WTC11 (cell line): Measurements from ENCODE around the gene S1PR5. TPM values are rescaled to one million over a fixed set of nuclear protein-coding genes. Genes with fewer than 3 reads are reported as not detected.

ENCODE experiments used
- ATAC-seq: fragments of 200-7000 bp; cut with Tn5 transposase; 2 replicates; pipeline ENCODE4 v1.10.0; 2021; ENCODE audit warnings: mild to moderate bottlenecking, moderate library complexity
- CTCF ChIA-PET: fragments of 300-600 bp; sonication (Branson Sonifier 250); formaldehyde crosslinking; loops from one replicate; lab custom pipeline; 2021; ENCODE audit warnings: antibody characterized with exemption; lab: Charles Lee
- POLR2A ChIA-PET: fragments of 350-600 bp; sonication (Branson Sonifier 250); formaldehyde crosslinking; loops from one replicate; lab custom pipeline; 2021; ENCODE audit warnings: antibody characterized with exemption; lab: Charles Lee
- DNase-seq: peaks from one replicate; pipeline ENCODE4 v3.0.0; 2021; ENCODE audit warnings: low spot score
- H3K27ac Mint-ChIP-seq: 2 replicates; pipeline ENCODE4 v1.8.0; 2021; ENCODE audit warnings: mixed read lengths
- H3K27me3 Mint-ChIP-seq: 2 replicates; pipeline ENCODE4 v1.8.0; 2021; ENCODE audit warnings: low read depth, mild to moderate bottlenecking, moderate library complexity, mixed read lengths
- H3K36me3 Mint-ChIP-seq: 2 replicates; pipeline ENCODE4 v1.8.0; 2021; ENCODE audit warnings: mixed read lengths
- H3K4me1 Mint-ChIP-seq: 2 replicates; pipeline ENCODE4 v1.8.0; 2022; ENCODE audit warnings: mixed read lengths
- H3K4me3 Mint-ChIP-seq: 2 replicates; pipeline ENCODE4 v1.8.0; 2021; ENCODE audit warnings: mild to moderate bottlenecking, moderate library complexity, mixed read lengths
- H3K9me3 Mint-ChIP-seq: 2 replicates; pipeline ENCODE4 v1.8.0; 2021; ENCODE audit warnings: mixed read lengths
- ATF1 ChIP-seq: sonication (generic); formaldehyde crosslinking; IDR thresholded peaks from 2 replicates; pipeline ENCODE4 v1.8.1; 2023; ENCODE audit warnings: mild to moderate bottlenecking, moderate library complexity, missing genetic modification reagents
- CBFB ChIP-seq: sonication (generic); formaldehyde crosslinking; IDR thresholded peaks from 2 replicates; pipeline ENCODE4 v1.8.1; 2022; ENCODE audit warnings: mild to moderate bottlenecking, low read depth, missing genetic modification reagents
- E2F5 ChIP-seq: sonication (generic); formaldehyde crosslinking; IDR thresholded peaks from 2 replicates; pipeline ENCODE4 v1.8.1; 2022; ENCODE audit warnings: mild to moderate bottlenecking, moderate library complexity, missing genetic modification reagents
- EMX1 ChIP-seq: fragments of 250-450 bp; sonication (Bioruptor Pico); IDR thresholded peaks from 2 replicates; pipeline ENCODE4 v1.8.0; 2021; ENCODE audit warnings: mild to moderate bottlenecking
- ETV6 ChIP-seq: sonication (generic); formaldehyde crosslinking; IDR thresholded peaks from 2 replicates; pipeline ENCODE4 v1.8.1; 2022; ENCODE audit warnings: mild to moderate bottlenecking, missing genetic modification reagents
- FOXJ3 ChIP-seq: sonication (generic); formaldehyde crosslinking; IDR thresholded peaks from 2 replicates; pipeline ENCODE4 v1.9.0; 2021; ENCODE audit warnings: missing genetic modification reagents, mild to moderate bottlenecking, borderline replicate concordance
- FOXP1 ChIP-seq: sonication (generic); formaldehyde crosslinking; IDR thresholded peaks from 2 replicates; pipeline ENCODE4 v1.8.0; 2022; ENCODE audit warnings: missing genetic modification reagents, mild to moderate bottlenecking, moderate library complexity, borderline replicate concordance
- JAZF1 ChIP-seq: fragments of 250-450 bp; sonication (Bioruptor Pico); IDR thresholded peaks from 2 replicates; pipeline ENCODE4 v1.9.0; 2021; ENCODE audit warnings: moderate library complexity, mild to moderate bottlenecking, inconsistent platforms
- NR1H2 ChIP-seq: sonication (generic); formaldehyde crosslinking; IDR thresholded peaks from 2 replicates; pipeline ENCODE4 v1.9.0; 2021; ENCODE audit warnings: mild to moderate bottlenecking, moderate library complexity, missing genetic modification reagents
- RELA ChIP-seq: sonication (generic); formaldehyde crosslinking; IDR thresholded peaks from 2 replicates; pipeline ENCODE4 v1.8.1; 2022; ENCODE audit warnings: missing genetic modification reagents, mild to moderate bottlenecking, borderline replicate concordance
- RORB ChIP-seq: fragments of 250-450 bp; sonication (Bioruptor Pico); IDR thresholded peaks from 2 replicates; pipeline ENCODE4 v1.9.0; 2021; ENCODE audit warnings: mild to moderate bottlenecking
- SMAD3 ChIP-seq: sonication (generic); formaldehyde crosslinking; IDR thresholded peaks from 2 replicates; pipeline ENCODE4 v1.8.0; 2022; ENCODE audit warnings: missing genetic modification reagents, mild to moderate bottlenecking, borderline replicate concordance
- SOX15 ChIP-seq: fragments of 250-450 bp; sonication (Bioruptor Pico); IDR thresholded peaks from 2 replicates; pipeline ENCODE4 v1.9.0; 2021; ENCODE audit warnings: mild to moderate bottlenecking
- SP1 ChIP-seq: sonication (generic); formaldehyde crosslinking; conservative IDR thresholded peaks from 2 replicates; pipeline ENCODE4 v1.8.1; 2022; ENCODE audit warnings: missing genetic modification reagents
- TEAD1 ChIP-seq: sonication (generic); formaldehyde crosslinking; IDR thresholded peaks from 2 replicates; pipeline ENCODE4 v1.8.0; 2022; ENCODE audit warnings: mild to moderate bottlenecking, missing genetic modification reagents
- ZNF121 ChIP-seq: sonication (generic); formaldehyde crosslinking; IDR thresholded peaks from 2 replicates; pipeline ENCODE4 v1.8.0; 2023; ENCODE audit warnings: missing genetic modification reagents
- ZNF219 ChIP-seq: sonication (generic); formaldehyde crosslinking; IDR thresholded peaks from 2 replicates; pipeline ENCODE4 v1.8.0; 2023; ENCODE audit warnings: missing genetic modification reagents, mild to moderate bottlenecking, borderline replicate concordance
- ZNF281 ChIP-seq: sonication (generic); formaldehyde crosslinking; IDR thresholded peaks from 2 replicates; pipeline ENCODE4 v1.8.0; 2023; ENCODE audit warnings: mild to moderate bottlenecking, missing genetic modification reagents
- ZNF317 ChIP-seq: sonication (generic); formaldehyde crosslinking; IDR thresholded peaks from 2 replicates; pipeline ENCODE4 v1.8.1; 2023; ENCODE audit warnings: low read depth, mild to moderate bottlenecking, moderate library complexity, missing genetic modification reagents, borderline replicate concordance
- total RNA-seq: library from RNA; stranded (reverse); gene quantifications from 3 replicates; pipeline ENCODE4 v1.2.3, GENCODE V29; 2021
- TF ChIP-seq, protein P1 (sequence below): sonication (generic); formaldehyde crosslinking; IDR thresholded peaks from 2 replicates; pipeline ENCODE4 v1.8.1; 2023; ENCODE audit warnings: mild to moderate bottlenecking, missing genetic modification reagents, moderate library complexity
- TF ChIP-seq, protein P2 (sequence below): sonication (generic); formaldehyde crosslinking; IDR thresholded peaks from 2 replicates; pipeline ENCODE4 v1.8.1; 2023; ENCODE audit warnings: mild to moderate bottlenecking, missing genetic modification reagents

The S1PR5 gene
- total RNA-seq, 1 experiment from 2014 or later: 5.4 TPM

DNA sequence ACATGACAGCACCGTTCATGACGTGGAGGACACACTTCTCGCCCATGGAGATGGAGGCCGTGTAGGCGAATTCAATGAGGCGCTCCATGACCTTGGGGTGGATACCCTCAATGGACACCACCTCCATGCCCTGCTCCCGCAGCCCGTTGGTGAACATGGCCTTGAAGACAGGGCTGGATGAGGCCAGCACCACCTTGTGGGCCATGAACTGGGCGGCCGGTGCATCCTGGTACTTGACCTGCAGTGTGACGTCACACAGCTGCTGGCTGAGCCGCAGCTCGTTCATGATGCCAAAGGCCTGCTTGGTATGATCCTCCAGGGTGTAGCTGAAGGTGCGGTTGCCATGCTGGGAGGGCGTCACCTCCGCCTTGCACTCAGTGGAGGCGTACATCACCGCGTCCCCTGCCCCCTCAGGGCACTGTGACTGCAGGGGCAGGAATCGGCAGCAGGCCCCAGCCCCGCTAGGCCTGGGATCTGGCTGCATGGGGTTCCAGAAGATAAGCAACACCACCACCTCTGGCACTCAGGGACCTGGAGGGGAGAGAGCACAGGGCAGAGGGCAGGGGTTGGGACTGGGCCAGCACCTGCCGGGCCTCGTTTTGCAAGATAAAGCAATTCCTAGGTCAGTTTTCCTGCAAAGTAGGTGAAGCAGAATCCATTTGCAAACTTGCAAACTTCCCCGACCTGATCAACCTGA, 17.5 kb downstream of the S1PR5 start:
- Mint-ChIP-seq H3K27me3 (0 out of 2 replicates have a peak, but pooled peaks cover 4% of the 10 kb centered on the region), H3K4me1 (peaks cover 22% of the 10 kb centered on the region), H3K9me3 (no peaks in the 10 kb centered on the region), H3K36me3 (peaks cover 28% of the 10 kb centered on the region), H3K27ac (peak overlapping the region; percentile 98), H3K4me3 (peak overlapping the region; percentile 59)
- CTCF ChIA-PET: interaction anchor here (0.7 to 2.4 kb wide), 6 partner anchors 11 to 283 kb away, joined by 3 to 11 read pairs (median 6); no protein-coding TSS in a partner anchor
- peak; percentile 59 for ATAC-seq
- DNase-seq: peak; percentile 46
- no peak for TF ChIP-seq NR1H2 (CRISPR knock-in tag)
- no peak for TF ChIP-seq SOX15 (CRISPR knock-in tag)
- TF ChIP-seq ATF1 (CRISPR knock-in tag): 0 out of 2 replicates have a peak, but pooled peaks have one; percentile 18
- TF ChIP-seq SP1 (CRISPR knock-in tag): 0 out of 2 replicates have a peak, but pooled peaks have one; percentile 31
- TF ChIP-seq ZNF121 (CRISPR knock-in tag): peak; percentile 97
- TF ChIP-seq RORB: no peak
- TF ChIP-seq FOXP1 (CRISPR knock-in tag): 0 out of 2 replicates have a peak, but pooled peaks have one; percentile 2
- TF ChIP-seq ZNF219 (CRISPR knock-in tag): no peak
- 0 out of 2 replicates have a peak, but pooled peaks have one; percentile 47 for TF ChIP-seq E2F5 (CRISPR knock-in tag)
- POLR2A ChIA-PET: interaction anchor here (0.6 kb wide), 1 partner anchor 35 kb away, joined by 3 read pairs; no protein-coding TSS in a partner anchor

DNA sequence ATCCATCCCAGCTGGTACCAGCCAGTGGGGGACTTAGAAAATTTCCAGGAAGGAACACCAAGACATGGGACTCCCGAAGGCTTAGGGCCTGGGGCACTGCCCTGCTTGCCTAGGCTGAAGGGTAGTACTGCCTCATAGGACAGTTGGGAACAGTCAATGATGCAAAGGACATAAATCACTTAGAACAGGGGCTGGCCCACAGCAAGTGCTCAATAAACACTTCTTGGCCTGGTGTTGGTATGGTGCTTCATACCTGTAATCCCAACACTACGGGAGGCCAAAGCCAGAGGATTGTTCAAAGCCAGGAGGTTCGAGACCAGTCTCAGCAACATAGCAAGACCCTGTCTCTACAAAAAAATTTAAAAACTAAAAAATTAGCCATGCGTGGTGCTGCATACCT, 19.9 kb downstream of the S1PR5 start:
- Mint-ChIP-seq H3K9me3 (no peaks in the 10 kb centered on the region), H3K4me3 (no peak overlapping the region), H3K27me3 (no peaks in the 10 kb centered on the region), H3K27ac (peak overlapping the region; percentile 66; the same call in 1 of the 2 replicates), H3K4me1 (peaks cover 22% of the 10 kb centered on the region), H3K36me3 (peaks cover 32% of the 10 kb centered on the region)
- TF ChIP-seq, protein P1, sequence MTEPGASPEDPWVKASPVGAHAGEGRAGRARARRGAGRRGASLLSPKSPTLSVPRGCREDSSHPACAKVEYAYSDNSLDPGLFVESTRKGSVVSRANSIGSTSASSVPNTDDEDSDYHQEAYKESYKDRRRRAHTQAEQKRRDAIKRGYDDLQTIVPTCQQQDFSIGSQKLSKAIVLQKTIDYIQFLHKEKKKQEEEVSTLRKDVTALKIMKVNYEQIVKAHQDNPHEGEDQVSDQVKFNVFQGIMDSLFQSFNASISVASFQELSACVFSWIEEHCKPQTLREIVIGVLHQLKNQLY (CRISPR knock-in tag): no peak
- ChIA-PET CTCF (no interaction called here), POLR2A (no interaction called here)
- DNase-seq (no peak), ATAC-seq (no peak)

- no peak for ATAC-seq
- DNase-seq: no peak
- Mint-ChIP-seq H3K9me3 (no peaks in the 10 kb centered on the region), H3K27me3 (no peaks in the 10 kb centered on the region), H3K27ac (peak overlapping the region; percentile 63; the same call in 1 of the 2 replicates), H3K4me3 (no peak overlapping the region), H3K36me3 (peaks cover 46% of the 10 kb centered on the region), H3K4me1 (no peaks in the 10 kb centered on the region)
- ChIA-PET POLR2A (no interaction called here), CTCF (interaction anchor here (0.9 to 1.7 kb wide), 9 partner anchors 8 to 208 kb away, joined by 3 to 12 read pairs (median 4); no protein-coding TSS in a partner anchor)
- TF ChIP-seq CBFB (CRISPR knock-in tag) (no peak), RELA (CRISPR knock-in tag) (0 out of 2 replicates have a peak, but pooled peaks have one; percentile 27)
Observed at GRCh38 chr19:10491472-10492047, 25.7 kb downstream of the S1PR5 start.

DNA sequence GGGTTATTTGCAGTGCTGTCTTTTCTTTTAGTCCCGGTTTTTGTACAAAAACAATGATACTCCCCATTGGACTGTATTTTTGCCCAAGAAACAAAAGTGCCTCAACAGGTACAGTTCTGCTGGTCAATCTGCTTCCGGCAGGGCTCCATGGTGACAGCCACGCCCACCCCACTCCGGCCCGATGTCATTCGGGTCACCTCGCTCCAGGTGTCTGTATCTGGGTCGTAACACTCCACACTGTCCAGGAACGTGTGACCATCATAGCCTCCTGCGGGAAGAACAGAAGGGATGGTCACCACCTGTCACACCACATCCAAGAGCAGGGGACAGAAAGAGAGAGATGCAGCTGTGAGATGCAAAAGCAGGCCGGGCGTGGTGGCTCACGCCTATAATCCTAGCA, 30.7 kb downstream of the S1PR5 start:
- peaks cover 42% of the 10 kb centered on the region for H3K36me3 Mint-ChIP-seq
- H3K9me3 Mint-ChIP-seq: no peaks in the 10 kb centered on the region
- H3K4me1 Mint-ChIP-seq: no peaks in the 10 kb centered on the region
- H3K27ac Mint-ChIP-seq: 0 out of 2 replicates have a peak overlapping the region, but pooled peaks have one; percentile 23
- ATAC-seq (no peak), DNase-seq (no peak)
- H3K4me3 Mint-ChIP-seq: no peak overlapping the region
- POLR2A ChIA-PET: no interaction called here
- no peaks in the 10 kb centered on the region for H3K27me3 Mint-ChIP-seq
- CTCF ChIA-PET: interaction anchor here (1.2 kb wide), 1 partner anchor 195 kb away, joined by 3 read pairs; no protein-coding TSS in a partner anchor
- TF ChIP-seq SP1 (CRISPR knock-in tag) (no peak), TEAD1 (CRISPR knock-in tag) (no peak), EMX1 (CRISPR knock-in tag) (no peak), ZNF317 (CRISPR knock-in tag) (no peak), ETV6 (CRISPR knock-in tag) (no peak), ZNF281 (CRISPR knock-in tag) (no peak), JAZF1 (CRISPR knock-in tag) (no peak), FOXJ3 (CRISPR knock-in tag) (no peak), CBFB (CRISPR knock-in tag) (no peak), SMAD3 (CRISPR knock-in tag) (no peak)
- TF ChIP-seq, protein P2, sequence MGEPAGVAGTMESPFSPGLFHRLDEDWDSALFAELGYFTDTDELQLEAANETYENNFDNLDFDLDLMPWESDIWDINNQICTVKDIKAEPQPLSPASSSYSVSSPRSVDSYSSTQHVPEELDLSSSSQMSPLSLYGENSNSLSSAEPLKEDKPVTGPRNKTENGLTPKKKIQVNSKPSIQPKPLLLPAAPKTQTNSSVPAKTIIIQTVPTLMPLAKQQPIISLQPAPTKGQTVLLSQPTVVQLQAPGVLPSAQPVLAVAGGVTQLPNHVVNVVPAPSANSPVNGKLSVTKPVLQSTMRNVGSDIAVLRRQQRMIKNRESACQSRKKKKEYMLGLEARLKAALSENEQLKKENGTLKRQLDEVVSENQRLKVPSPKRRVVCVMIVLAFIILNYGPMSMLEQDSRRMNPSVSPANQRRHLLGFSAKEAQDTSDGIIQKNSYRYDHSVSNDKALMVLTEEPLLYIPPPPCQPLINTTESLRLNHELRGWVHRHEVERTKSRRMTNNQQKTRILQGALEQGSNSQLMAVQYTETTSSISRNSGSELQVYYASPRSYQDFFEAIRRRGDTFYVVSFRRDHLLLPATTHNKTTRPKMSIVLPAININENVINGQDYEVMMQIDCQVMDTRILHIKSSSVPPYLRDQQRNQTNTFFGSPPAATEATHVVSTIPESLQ: no peak
